Measurements from ENCODE around the gene TTLL11. TPM values are rescaled to one million over a fixed set of nuclear protein-coding genes. Genes with fewer than 3 reads are reported as not detected.

Gene TTLL11
- total RNA-seq, 1 experiment from 2014 or later: 1.6 TPM

DNA sequence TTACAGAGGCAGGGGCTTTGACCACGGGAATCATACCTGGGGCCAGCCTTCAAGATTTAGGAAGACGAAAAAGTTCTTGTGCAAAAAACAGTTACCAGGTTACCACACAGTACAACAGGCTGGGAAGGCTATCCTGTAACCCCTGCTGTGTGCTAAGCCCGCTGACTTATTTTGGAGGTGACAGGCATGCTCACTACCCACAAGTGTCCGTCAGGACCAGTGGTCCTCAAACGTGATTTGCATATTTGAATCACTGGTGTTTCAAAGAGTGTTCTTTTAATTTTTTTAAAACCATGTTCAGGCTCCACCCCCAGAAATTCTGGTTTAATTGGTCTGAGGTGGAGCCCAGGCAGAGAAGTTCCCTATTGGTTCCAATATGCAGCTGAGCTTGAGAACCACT, 146.6 kb downstream of the TTLL11 start:
- no peak for DNase-seq (ENCODE audit: low read depth, low spot score)
- in situ Hi-C loops (cut with HindIII; ENCODE audit: low pct_unique_long_range_greater_than_20kb, low sequenced_read_pairs): no loop called here

DNA sequence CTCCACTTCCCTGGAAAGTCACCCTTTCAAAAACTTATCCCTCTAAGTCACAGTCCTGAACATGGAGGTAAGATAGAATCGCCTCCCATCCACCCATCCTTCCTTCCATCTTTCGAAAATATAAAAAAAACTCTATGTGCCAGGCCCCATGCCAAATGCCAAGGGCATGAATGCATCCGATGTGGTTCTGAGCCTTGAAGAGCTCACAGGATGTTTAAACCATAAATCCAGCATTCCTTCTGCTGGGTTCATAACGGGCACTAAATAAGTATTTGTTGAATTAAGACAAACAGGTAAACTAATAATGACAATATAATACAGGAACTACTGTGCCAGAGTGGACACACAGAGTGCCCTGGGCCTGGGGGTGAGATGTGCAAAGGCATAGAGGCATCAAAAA, 147.3 kb downstream of the TTLL11 start:
- no peak for DNase-seq (ENCODE audit: low read depth, low spot score)
- in situ Hi-C loops (cut with HindIII; ENCODE audit: low pct_unique_long_range_greater_than_20kb, low sequenced_read_pairs): no loop called here

DNA sequence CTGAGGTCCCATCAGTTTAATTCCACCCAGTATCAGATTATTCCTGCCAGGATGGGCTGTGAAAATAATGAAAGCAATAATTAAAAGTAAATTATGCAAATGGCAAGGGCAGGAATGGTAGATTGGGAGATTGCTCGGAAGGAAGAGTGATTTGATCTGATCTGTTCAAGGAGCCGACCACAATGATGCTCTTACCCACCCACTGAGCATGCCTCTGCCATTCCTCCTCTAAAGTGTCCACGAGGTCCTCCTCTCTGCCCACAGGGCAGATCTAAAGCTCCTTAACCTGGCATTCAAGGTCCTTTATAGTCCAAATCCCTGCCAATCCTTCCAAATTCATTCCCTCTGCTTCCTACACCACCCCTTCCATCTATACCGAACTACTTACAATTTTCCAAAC, 147.8 kb downstream of the TTLL11 start:
- in situ Hi-C loops (cut with HindIII; ENCODE audit: low pct_unique_long_range_greater_than_20kb, low sequenced_read_pairs): no loop called here
- DNase-seq (ENCODE audit: low read depth, low spot score): no peak

DNA sequence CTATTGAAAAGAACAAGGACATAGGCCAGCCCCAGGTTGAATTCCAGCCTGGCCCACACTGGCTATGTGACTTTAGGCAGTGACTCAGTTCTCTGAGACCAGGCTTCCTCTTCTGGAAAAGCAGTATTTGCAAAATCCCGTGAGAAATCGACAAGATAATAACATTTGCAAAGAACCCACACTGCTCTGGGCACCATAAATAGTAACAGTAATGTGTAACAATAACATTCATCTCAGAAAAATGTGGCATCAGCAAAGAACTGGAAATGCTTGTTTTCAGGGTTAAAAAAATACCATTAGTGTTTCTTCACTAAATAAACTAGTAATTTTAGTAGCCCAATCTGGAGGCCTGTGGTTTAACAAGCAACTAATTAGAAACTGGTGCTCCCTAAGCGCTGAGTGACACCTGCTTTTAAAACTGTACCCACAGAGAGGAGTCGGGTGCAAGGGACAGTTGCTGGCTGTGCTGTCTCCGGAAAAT, 148.4 kb downstream of the TTLL11 start:
- DNase-seq (ENCODE audit: low read depth, low spot score): no peak
- in situ Hi-C loops (cut with HindIII; ENCODE audit: low pct_unique_long_range_greater_than_20kb, low sequenced_read_pairs): no loop called here

DNA sequence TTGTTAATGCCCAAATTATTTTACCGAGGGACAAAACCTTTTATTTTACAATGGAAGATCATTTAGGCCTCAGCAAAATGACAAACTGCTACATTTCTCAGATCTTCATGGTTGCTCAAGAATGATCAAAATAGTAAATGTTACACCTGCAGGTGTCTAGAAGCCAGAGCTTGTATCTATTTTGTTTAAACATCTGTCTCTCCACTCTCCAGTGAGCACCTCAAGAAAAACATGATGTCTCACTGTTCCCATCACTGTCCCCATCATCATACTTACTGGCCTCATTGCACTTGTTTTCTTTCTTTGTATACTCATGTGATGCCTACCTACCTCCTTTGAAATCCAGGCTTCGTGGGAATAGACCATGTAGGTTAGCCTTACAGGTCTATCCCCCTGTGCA, 149.6 kb downstream of the TTLL11 start:
- no peak for DNase-seq (ENCODE audit: low read depth, low spot score)
- in situ Hi-C loops (cut with HindIII; ENCODE audit: low pct_unique_long_range_greater_than_20kb, low sequenced_read_pairs): no loop called here

DNA sequence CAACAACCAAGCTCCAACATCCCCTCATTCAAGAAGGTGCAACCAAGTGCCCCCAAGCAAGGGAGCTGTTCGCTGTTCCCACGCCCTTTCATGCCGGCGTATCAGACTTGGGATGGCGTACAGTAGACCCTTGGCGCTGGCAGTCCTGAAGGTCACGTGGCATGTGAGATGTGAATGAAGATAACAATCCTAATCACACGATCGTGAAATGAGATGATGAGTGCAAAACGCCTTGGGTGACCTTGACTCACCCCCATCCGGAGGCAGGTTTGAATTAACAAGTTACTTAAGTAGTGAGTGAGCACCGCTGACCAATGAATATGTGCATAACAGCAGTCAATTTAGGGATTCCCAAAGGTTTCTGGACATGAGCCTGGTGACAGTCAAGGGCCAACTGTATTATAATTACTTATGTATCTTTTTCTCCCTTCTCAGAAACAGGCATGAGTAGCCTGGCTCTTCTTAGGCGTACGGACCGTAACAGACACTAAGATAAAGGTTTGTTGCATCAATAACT, 150.2 kb downstream of the TTLL11 start:
- no peak for DNase-seq (ENCODE audit: low read depth, low spot score)
- in situ Hi-C loops (cut with HindIII; ENCODE audit: low pct_unique_long_range_greater_than_20kb, low sequenced_read_pairs): no loop called here

DNA sequence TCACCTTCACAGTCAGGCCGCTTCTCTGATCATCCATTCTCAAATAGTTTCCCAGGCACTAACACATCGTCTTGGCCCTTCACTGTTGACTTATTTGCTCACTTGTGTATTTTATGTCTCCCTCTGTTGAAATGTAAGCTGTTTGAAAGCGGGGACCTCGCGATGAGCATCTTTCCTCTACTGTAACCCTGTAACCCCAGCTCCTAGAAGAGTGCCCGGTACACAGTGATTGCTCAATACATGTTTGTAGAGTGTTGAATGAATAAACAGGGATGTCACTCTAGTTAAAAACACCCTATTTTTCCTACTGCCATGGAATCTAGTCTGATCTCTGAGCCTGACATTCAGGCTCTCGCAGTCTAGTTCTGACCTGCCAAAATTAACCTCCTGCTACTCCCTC, 150.8 kb downstream of the TTLL11 start:
- no peak for DNase-seq (ENCODE audit: low read depth, low spot score)
- in situ Hi-C loops (cut with HindIII; ENCODE audit: low pct_unique_long_range_greater_than_20kb, low sequenced_read_pairs): no loop called here

DNA sequence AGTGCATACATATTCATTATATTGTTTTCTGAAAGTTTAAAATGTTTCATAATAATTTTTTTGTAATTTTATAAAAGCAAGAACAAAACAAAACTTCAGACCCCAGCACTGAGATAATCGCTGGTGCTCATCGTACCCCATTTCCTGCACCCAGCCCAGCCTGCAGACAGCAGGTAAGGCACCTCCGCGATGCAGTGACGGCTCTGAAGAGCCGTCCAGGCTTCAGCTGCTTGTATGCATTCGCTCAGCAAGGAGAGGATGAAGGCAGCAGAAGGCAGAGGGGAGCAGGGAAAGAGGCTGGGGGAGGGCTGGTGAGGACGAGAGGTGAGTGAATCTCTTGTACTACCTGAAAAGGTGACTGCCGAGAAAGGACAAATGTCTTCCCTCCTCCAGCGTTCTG, 153.5 kb downstream of the TTLL11 start:
- in situ Hi-C loops (cut with HindIII; ENCODE audit: low pct_unique_long_range_greater_than_20kb, low sequenced_read_pairs): no loop called here
- DNase-seq (ENCODE audit: low read depth, low spot score): no peak

DNA sequence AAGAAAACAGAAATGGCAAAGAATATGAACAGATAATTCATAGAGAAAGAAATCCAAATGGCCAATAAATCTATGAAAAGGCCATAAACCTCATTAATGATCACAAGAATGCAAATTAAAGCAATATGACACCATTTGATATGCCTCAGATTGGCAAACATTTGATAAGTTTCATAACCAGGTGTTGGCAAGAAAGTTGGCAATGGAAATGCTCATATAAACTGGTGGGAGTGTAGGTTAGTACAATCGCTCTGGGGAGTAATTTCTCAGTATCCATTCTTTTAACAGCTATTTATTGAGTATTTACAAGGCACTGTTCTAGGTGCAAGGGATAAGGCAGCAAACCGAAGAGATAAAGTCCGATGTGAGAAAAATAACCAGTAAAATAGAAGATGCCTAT, 154.5 kb downstream of the TTLL11 start:
- DNase-seq (ENCODE audit: low read depth, low spot score): no peak
- in situ Hi-C loops (cut with HindIII; ENCODE audit: low pct_unique_long_range_greater_than_20kb, low sequenced_read_pairs): no loop called here

DNA sequence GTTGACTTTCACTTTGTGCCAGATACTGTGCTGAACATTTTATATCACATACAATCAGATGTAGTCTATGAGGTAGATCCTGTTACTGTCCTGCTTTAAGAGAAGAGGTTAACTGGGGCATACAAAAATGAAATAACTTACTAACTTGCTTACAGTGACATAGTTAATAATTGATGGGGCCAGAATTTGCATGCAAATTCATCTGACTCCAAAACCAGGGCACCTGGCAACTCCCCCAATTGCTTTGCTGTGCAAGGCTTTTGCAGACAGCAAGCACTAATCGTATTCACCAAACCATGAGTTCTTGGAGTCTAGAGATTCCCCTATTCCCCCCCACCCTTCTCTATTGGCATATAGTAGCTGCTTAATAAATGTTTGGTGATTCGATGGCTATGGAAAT, 155.9 kb downstream of the TTLL11 start:
- no peak for DNase-seq (ENCODE audit: low read depth, low spot score)
- in situ Hi-C loops (cut with HindIII; ENCODE audit: low pct_unique_long_range_greater_than_20kb, low sequenced_read_pairs): no loop called here

DNA sequence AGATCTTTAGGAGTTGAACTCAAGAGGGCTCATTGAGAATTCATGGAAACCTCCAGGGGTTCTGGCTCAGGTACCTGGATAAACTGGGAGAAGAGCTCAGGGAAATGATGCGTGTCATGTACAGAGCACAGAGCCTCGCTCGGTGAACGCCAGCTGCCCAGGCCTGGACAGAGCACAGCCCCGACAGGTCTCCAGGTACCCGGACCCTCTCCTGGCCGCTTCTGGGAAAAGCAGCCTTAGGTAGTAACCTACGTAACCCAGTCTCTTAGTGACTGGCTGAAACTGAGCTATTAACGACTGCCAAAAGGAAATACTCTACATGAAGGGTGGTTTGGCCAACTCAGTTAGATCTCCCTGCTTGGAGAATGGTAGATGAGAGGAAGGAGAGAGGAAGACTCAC, 157.4 kb downstream of the TTLL11 start:
- in situ Hi-C loops (cut with HindIII; ENCODE audit: low pct_unique_long_range_greater_than_20kb, low sequenced_read_pairs): no loop called here
- no peak for DNase-seq (ENCODE audit: low read depth, low spot score)

DNA sequence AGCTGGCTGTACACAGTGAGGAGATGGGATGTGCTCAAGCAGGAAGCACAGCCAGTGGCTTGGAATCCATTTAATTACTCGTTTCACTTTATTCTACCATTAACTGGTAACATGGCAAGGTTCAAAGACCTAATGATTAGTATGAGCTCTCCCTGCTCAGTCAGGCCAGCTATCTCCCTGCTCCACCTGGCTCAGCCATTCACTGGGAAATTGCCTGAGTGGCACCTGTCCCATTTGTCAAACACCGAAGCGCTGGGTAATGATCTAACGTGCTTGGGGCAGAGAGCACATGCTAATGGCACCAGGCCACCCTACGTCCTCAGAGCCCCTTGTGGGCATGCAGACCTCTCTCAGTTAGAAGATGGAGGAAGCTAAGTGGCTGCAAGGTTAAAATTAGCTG, 162.2 kb downstream of the TTLL11 start:
- in situ Hi-C loops (cut with HindIII; ENCODE audit: low pct_unique_long_range_greater_than_20kb, low sequenced_read_pairs): no loop called here
- no peak for DNase-seq (ENCODE audit: low read depth, low spot score)

DNA sequence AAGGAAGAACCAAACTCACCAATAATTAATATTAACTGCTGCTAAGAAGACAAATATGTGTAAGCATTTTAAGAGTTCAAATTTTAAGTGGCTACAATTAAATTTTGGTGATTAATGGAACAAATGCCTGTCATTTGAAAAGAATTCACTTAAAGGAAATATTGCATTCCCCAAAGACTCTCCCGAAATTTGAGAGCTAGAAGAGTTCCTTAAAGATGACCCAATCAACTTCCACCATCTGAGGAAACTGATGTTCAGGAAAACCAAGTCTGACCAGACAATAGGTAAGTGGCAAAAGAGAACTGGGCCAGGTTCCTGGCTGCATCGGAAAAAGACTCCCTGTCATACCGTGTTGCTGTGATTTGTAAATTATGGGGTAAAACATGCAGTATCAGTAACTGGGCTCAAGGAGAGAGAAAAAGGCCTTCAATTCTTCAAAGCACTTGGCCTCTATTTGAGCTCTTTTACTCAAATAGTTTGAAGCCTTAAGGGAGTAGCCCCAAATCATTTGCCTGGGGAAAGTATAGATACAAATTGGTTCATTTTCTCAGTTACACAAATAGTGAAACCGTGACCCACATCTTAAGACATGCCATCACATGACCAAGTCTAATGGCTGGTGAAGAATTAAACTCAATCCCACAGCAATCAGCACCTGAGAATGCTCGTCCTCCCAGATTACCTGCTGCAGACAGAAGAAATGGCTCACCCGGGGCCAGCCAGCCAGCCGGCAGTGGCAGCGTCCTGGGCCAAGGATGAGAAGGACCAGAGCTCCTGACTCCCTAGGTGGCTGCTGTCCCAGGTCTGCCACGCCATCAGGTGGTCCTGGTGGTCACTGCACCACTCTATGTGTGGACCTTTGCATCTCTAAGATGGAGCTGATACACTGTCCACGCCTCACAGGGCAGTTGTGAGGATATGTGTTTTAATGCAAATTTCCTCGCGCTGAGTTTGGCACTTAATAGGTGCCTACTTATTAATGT, 162.9 kb downstream of the TTLL11 start:
- in situ Hi-C loops (cut with HindIII; ENCODE audit: low pct_unique_long_range_greater_than_20kb, low sequenced_read_pairs): no loop called here

DNA sequence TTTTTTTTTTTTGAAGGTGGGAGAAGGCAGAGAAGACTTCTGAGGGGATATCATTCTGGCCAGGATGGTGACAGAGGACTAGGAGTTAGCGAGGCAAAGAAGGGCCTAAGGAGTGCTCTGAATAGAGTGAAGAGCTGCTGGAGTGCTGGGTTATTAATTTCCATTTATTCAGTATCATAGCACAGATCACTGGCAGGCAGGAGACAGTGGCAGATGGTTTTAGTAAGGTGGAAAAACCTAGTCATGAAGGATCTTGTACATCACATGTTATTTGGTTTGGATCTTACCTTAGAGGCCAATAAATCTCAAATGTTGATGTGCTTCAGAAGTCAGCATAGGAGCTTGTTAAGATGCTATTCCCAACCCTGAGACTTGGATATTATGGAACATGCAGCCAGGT, 165.5 kb downstream of the TTLL11 start:
- no peak for DNase-seq (ENCODE audit: low read depth, low spot score)
- in situ Hi-C loops (cut with HindIII; ENCODE audit: low pct_unique_long_range_greater_than_20kb, low sequenced_read_pairs): no loop called here

More for the DNA sequence above, 162.9 kb downstream of the TTLL11 start:
- DNase-seq (ENCODE audit: low read depth, low spot score): peak; percentile 7

DNA sequence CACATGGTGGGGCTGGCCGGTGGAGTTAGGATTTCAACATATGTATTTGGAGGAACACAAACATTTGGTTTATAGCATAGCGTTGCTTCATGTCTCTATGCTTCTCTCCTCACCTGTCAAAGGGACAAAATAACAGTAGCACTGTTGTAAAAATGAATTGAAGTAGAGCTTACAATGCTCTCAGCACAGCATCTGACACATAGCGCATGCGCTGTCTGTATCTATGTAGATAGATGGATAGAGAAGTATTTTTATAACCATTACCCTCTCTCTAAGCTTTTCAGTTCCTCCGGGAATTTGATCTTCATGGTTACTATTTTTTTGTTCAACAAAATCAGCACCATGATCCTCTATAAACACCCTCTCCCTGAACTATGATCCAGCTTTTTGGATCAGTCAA, 166.0 kb downstream of the TTLL11 start:
- no peak for DNase-seq (ENCODE audit: low read depth, low spot score)
- in situ Hi-C loops (cut with HindIII; ENCODE audit: low pct_unique_long_range_greater_than_20kb, low sequenced_read_pairs): no loop called here

DNA sequence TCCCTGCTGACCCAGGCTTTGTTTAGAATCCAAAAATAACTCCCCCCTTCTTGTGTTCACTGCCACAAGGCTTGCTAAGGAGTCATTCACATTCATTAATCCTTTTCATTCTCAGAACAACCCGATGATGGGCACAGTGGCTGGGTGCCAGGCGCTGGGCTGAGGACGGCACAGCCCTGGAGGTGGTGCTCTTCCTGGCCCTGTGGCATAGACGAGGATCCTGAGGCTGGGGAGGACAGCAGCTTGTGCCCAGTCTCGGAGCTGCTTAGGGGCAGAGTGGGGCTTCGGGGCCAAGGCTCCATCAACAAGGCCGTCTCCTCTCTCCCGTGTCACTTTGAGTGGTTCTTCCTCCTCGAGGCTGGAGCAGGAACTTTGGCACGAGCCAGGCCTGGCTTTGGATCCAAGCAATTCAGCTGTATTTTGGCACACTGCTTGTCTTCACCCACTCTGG, 166.7 kb downstream of the TTLL11 start:
- in situ Hi-C loops (cut with HindIII; ENCODE audit: low pct_unique_long_range_greater_than_20kb, low sequenced_read_pairs): no loop called here
- no peak for DNase-seq (ENCODE audit: low read depth, low spot score)

DNA sequence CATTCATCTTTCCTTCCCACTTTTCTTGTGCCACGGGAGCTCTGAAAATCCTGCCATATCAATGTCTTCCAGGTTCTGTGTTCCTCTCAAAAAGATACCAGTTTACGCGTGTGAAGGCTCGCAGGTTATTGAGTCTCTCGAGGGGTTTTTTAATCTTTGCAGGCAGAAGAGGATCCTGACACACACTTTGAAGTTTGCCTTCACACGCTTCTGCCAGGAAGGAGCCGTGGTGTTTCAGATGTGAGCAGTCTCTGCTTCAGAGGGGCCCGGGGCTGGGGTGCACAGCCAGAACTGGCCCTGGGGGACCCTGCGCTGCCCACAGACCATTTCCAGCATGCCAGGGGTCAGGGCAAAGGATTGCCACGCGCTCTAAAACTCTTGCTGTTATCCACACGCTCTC, 167.2 kb downstream of the TTLL11 start:
- DNase-seq (ENCODE audit: low read depth, low spot score): no peak
- in situ Hi-C loops (cut with HindIII; ENCODE audit: low pct_unique_long_range_greater_than_20kb, low sequenced_read_pairs): no loop called here

DNA sequence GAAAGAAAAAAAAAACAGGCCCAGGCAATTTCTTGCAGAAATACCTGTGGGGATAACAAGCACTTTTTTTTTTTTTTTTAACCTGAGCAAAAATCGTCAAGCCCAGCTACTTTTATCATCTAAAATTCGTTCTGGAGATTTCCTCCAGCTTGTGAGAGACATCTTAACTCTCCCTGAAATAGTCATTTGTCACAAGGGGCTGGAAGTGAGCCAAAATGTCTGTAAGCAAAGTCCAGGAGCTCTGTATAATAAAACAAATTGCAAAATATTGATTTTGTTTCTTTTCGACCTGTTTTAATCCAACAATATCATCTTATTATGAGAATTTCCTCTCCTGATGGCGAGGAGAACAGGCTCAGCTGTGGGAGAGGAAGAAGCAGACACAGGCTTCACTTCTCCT, 168.4 kb downstream of the TTLL11 start:
- DNase-seq (ENCODE audit: low read depth, low spot score): no peak
- in situ Hi-C loops (cut with HindIII; ENCODE audit: low pct_unique_long_range_greater_than_20kb, low sequenced_read_pairs): no loop called here

DNA sequence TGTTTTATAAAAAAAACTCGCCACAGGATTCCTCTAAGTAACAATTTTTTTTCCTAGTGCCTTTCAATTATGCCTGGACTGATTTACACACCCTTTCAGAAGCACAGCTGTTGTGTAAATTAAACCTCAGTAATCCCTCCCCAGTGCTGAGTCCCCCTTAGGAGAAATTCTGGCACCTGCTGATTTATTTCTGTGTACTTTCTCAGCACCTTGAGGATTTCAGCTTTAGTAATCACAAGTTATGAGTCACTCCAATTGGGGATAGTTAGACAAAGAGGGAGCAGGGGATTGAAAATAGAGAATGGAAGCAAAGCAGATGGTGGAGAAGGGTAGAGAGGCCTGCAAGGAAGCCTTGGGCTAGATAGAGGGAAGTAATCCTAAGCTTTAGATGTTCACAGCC, 171.7 kb downstream of the TTLL11 start:
- DNase-seq (ENCODE audit: low read depth, low spot score): no peak
- in situ Hi-C loops (cut with HindIII; ENCODE audit: low pct_unique_long_range_greater_than_20kb, low sequenced_read_pairs): no loop called here
